Measurements from ENCODE around the gene IMPDH2. TPM values are rescaled to one million over a fixed set of nuclear protein-coding genes. Genes with fewer than 3 reads are reported as not detected.

The IMPDH2 gene
- total RNA-seq, 1 experiment from 2014 or later = 599 TPM

DNA sequence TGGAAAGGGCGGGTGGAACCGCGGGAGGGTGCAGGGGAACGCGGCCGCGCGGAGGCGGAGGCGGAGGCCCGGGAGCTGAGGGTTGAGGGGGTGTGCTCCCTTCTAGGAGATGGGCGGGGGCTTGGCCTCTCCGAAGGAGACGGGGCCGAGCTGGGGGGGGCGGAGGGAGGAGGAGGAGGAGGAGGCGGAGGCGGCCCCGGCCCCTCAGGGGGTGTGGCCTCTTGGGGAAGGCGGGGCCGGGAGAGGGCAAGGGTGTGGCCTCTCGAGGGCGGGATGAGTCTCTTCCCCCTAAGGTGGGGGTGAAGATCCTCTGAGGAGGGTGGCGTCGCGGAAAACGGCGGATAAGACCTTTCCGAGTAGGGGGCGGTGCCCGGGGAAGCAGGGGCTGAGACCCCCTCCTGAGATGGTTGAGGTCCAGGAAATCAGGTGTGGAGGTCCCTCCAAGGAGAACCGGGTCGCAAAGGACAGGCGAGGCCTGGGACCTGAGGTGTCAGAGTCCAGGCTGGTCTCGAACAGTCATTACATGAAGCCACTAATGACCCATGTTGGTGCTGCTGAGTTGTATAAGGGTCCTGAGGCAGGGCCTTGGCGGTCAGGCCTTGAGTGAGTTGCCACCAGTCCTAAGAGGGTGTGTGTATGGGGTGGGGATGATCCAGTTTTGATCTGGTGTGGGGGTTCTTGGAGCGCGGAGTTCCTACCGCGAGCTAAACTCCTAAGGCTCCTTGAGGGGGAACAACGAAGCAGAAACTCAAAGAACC lies 21.2 kb downstream of the IMPDH2 start:
- ChIA-PET RAD21 (ENCODE audit: low non-redundant PET in 1 of 2, low total read pairs in 2 of 2, uncharacterized antibody in 2 of 2, unreplicated experiment in 2 of 2) (interaction anchor here (0.6 to 1.9 kb wide), 4 partner anchors 20 to 441 kb away, joined by 4 to 8 read pairs (median 6); partner anchors contain the start of gene QRICH1 (in 1 of the 2)), CTCF (interaction anchor here (0.9 to 3.2 kb wide), 8 partner anchors 10 to 289 kb away, joined by 3 to 42 read pairs (median 6); partner anchors contain the start of genes DALRD3, NDUFAF3, P4HTM and QRICH1), POLR2A (interaction anchor here (1.0 to 2.6 kb wide), 10 partner anchors 9 to 332 kb away, joined by 3 to 52 read pairs (median 14); partner anchors contain the start of genes DALRD3, IMPDH2, KLHDC8B and NDUFAF3)
- H3K9ac ChIP-seq (ENCODE audit: low read length) = peak overlapping the region; percentile 99
- H3K4me1 ChIP-seq (ENCODE audit: control insufficient read depth in 1 of 2, insufficient read depth in 2 of 2, low read length in 2 of 2) = peaks cover 3 to 26% of the 10 kb centered on the region in 2 experiments; a peak in 3 of 4 replicates
- no peaks in the 10 kb centered on the region for H3K27me3 ChIP-seq (ENCODE audit: insufficient read depth, low read length)
- TF ChIP-seq, protein P1, sequence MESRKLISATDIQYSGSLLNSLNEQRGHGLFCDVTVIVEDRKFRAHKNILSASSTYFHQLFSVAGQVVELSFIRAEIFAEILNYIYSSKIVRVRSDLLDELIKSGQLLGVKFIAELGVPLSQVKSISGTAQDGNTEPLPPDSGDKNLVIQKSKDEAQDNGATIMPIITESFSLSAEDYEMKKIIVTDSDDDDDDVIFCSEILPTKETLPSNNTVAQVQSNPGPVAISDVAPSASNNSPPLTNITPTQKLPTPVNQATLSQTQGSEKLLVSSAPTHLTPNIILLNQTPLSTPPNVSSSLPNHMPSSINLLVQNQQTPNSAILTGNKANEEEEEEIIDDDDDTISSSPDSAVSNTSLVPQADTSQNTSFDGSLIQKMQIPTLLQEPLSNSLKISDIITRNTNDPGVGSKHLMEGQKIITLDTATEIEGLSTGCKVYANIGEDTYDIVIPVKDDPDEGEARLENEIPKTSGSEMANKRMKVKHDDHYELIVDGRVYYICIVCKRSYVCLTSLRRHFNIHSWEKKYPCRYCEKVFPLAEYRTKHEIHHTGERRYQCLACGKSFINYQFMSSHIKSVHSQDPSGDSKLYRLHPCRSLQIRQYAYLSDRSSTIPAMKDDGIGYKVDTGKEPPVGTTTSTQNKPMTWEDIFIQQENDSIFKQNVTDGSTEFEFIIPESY (IDR thresholded peaks at IDR 0.05; ENCODE audit: extremely low read depth, insufficient replicate concordance, low read length) = peak; percentile 5
- no peak for TF ChIP-seq ZNF274 (IDR thresholded peaks at IDR 0.05; ENCODE audit: low read depth, low read length)
- TF ChIP-seq POLR2A (IDR thresholded peaks at IDR 0.05; ENCODE audit: borderline replicate concordance, extremely low read depth, insufficient read depth, insufficient read length) = no peak
- peak; percentile 34 for TF ChIP-seq POLR2AphosphoS5 (IDR thresholded peaks at IDR 0.05; ENCODE audit: low read depth, low read length)
- TF ChIP-seq, protein P2, sequence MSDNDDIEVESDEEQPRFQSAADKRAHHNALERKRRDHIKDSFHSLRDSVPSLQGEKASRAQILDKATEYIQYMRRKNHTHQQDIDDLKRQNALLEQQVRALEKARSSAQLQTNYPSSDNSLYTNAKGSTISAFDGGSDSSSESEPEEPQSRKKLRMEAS (IDR thresholded peaks at IDR 0.05) = no peak
- TF ChIP-seq, protein P3, sequence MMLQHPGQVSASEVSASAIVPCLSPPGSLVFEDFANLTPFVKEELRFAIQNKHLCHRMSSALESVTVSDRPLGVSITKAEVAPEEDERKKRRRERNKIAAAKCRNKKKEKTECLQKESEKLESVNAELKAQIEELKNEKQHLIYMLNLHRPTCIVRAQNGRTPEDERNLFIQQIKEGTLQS (IDR thresholded peaks at IDR 0.05) = no peak
- TF ChIP-seq YY1 (IDR thresholded peaks at IDR 0.05; ENCODE audit: extremely low read depth, insufficient replicate concordance, low read depth, low read length) = no peak
- no peak for TF ChIP-seq RAD21 (IDR thresholded peaks at IDR 0.05; ENCODE audit: low read depth)
- H2AFZ ChIP-seq (ENCODE audit: low read depth, low read length, poor library complexity, severe bottlenecking) = no peak overlapping the region
- H4K20me1 ChIP-seq (ENCODE audit: insufficient read depth) = no peaks in the 10 kb centered on the region
- intact Hi-C loops (cut with micrococcal nuclease) = loop anchor here (1.0 kb wide), 1 partner anchor 10 kb away; the partner anchor contains the start of gene DALRD3
- peak; percentile 75 for ATAC-seq
- no peaks in the 10 kb centered on the region for H3K9me3 ChIP-seq (ENCODE audit: control insufficient read depth in 1 of 2, insufficient read depth in 1 of 2, low read depth in 1 of 2, low read length in 2 of 2)
- peaks cover 55% of the 10 kb centered on the region for H3K79me2 ChIP-seq (ENCODE audit: insufficient read depth, low read length)
- peak overlapping the region; percentile 91 for H3K4me2 ChIP-seq (ENCODE audit: low read length)
- peaks cover 6 to 9% of the 10 kb centered on the region in 2 experiments; a peak in 3 of 4 replicates for H3K36me3 ChIP-seq (ENCODE audit: control insufficient read depth in 1 of 2, insufficient read depth in 2 of 2, low read length in 2 of 2)
- peak; percentile 72 for DNase-seq (ENCODE audit: low read depth, low spot score)
- BruUV-seq (replicated peaks) = TSS peak; percentile 30
- peak overlapping the region; percentile 99 for H3K27ac ChIP-seq (ENCODE audit: low read depth, low read length)
- no peaks in the 10 kb centered on the region for H3K9me2 ChIP-seq (ENCODE audit: insufficient read depth)
- H3K4me3 ChIP-seq (replicated peaks in 1 of 2; ENCODE audit: low read depth in 1 of 2, low read length in 2 of 2) = peak overlapping the region; percentile 72 to 86

All from HCT116 (cell line).